A204.1 (cell line): ENCODE data around the gene SIDT2.

ENCODE experiments used
- FAIRE-seq: peaks from 2 replicates; lab custom pipeline; 2012; peaks lifted over from hg19 to GRCh38; lab: Jason Lieb, UNC

Gene SIDT2

GRCh38 chr11:117222991-117223740, 44.6 kb downstream of the SIDT2 start:
- no peak for FAIRE-seq

GRCh38 chr11:117223741-117224689, 45.5 kb downstream of the SIDT2 start:
- no peak for FAIRE-seq

GRCh38 chr11:117225553-117226170, 47.1 kb downstream of the SIDT2 start:
- FAIRE-seq = no peak

- peak; percentile 83 for FAIRE-seq
These were observed 48.1 kb downstream of the SIDT2 start for GRCh38 chr11:117226388-117227385.

GRCh38 chr11:117228091-117228490, 49.5 kb downstream of the SIDT2 start:
- FAIRE-seq = no peak

- FAIRE-seq = no peak
These were observed 50.9 kb downstream of the SIDT2 start for GRCh38 chr11:117229411-117229810.

GRCh38 chr11:117229931-117230285, 51.4 kb downstream of the SIDT2 start:
- FAIRE-seq = no peak

GRCh38 chr11:117230286-117230961, 51.9 kb downstream of the SIDT2 start:
- no peak for FAIRE-seq

GRCh38 chr11:117230999-117231841, 52.7 kb downstream of the SIDT2 start:
- FAIRE-seq = no peak

- FAIRE-seq = no peak
These were observed 53.2 kb downstream of the SIDT2 start, which contains the start of gene PCSK7 for GRCh38 chr11:117231842-117232091. Gene PCSK7, minus strand, starts transcription at chr11:117232073. Its CDS starts 2,229 bp downstream, at chr11:117229844.

GRCh38 chr11:117232092-117232878, 53.7 kb downstream of the SIDT2 start, which contains the start of gene RNF214:
Gene RNF214, plus strand, starts transcription at chr11:117232671. Its CDS starts 1,602 bp downstream, at chr11:117234273.
- no peak for FAIRE-seq

- no peak for FAIRE-seq
These were observed 54.4 kb downstream of the SIDT2 start for GRCh38 chr11:117232911-117233409.

- no peak for FAIRE-seq
These were observed 59.7 kb downstream of the SIDT2 start for GRCh38 chr11:117238221-117238620.

- FAIRE-seq = no peak
These were observed 60.8 kb downstream of the SIDT2 start for GRCh38 chr11:117239295-117239694.
